ENCODE measurements around the gene KCTD7. TPM values are rescaled to one million over a fixed set of nuclear protein-coding genes. Genes with fewer than 3 reads are reported as not detected.
"Not testable (repeated sequence)": the region's sequence is repeated elsewhere in the genome, so short reads cannot be mapped to it uniquely, and the experiment has no call there.

KCTD7 gene
- 3.4 TPM for polyA plus RNA-seq (2013, experiment 1 of 2)
- polyA plus RNA-seq (2013, experiment 2 of 2): 3.2 TPM

DNA sequence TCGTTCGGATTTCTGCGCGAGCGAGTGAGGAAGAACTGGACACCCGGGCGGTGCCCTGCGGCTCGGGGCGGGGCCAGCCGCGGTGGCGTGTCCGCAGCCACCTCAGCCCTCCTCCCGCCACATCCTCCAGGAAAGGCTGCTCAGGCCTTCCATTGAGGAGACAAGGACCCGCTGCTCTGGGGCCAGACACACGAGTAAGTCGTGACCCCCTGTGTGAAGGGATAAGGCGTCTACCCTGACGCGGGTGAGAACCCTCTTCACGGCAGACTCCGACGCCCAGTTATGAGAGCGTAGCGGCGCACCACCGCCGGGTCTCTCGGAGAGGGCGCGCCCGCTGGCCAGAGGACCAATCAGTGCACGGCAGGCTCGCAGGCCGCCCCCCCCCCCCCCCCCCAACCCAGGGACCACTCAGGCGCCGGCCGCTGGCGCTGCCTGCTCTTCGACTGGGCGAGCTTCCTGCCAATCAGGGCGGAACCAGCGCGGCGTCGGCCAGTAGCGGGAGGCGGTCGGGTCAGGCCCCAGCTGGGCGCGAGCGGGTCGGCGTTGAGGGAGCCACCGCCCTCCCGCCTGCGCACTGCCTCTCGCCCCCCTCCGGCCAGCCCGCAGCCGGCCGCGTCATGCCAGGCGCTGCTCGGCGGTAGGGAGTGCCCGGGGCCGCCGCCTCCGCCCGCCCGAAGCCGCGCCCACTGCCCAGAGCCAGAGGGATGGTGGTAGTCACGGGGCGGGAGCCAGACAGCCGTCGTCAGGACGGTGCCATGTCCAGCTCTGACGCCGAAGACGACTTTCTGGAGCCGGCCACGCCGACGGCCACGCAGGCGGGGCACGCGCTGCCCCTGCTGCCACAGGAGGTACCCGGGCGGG, at the start of gene KCTD7:
Gene KCTD7 (plus strand): TSS at position 521 of the 861 bp plus-strand sequence. CDS start 184 bp downstream, at position 705.
- peak within 1 kb of the TSS; percentile 93 for H3K4me3 ChIP-seq (ENCODE audit: low read length)
- H3K27me3 ChIP-seq (ENCODE audit: insufficient read depth, low read length, poor library complexity): no peaks in the 10 kb centered on the region
- WGBS (ENCODE audit: extremely low coverage, insufficient coverage, low lambda C conversion rate): no CpG with 5 or more reads among the region's 93 CpGs
- H3K36me3 ChIP-seq (ENCODE audit: control insufficient read depth, insufficient read depth, low read length): no peaks in the 10 kb centered on the region
- H3K4me1 ChIP-seq (ENCODE audit: control insufficient read depth, low read depth, low read length): no peaks in the 10 kb centered on the region
- H3K18ac ChIP-seq (ENCODE audit: low read length): peak within 1 kb of the TSS; percentile 89
- no peak within 1 kb of the TSS for H2AK5ac ChIP-seq (ENCODE audit: low read length)
- H3K9ac ChIP-seq (ENCODE audit: low read length): peak within 1 kb of the TSS; percentile 99
- no peak within 1 kb of the TSS for H2BK15ac ChIP-seq (replicated peaks; ENCODE audit: low read depth)
- H2BK120ac ChIP-seq (ENCODE audit: low read depth, low read length): peak within 1 kb of the TSS; percentile 48
- H3K79me1 ChIP-seq (ENCODE audit: low read length): peaks cover 12% of the 10 kb centered on the region
- no peak within 1 kb of the TSS for H4K5ac ChIP-seq (ENCODE audit: low read length)
- DNase-seq: peak; percentile 99
- peak within 1 kb of the TSS; percentile 95 for H3K4me2 ChIP-seq (ENCODE audit: low read length)
- peak within 1 kb of the TSS; percentile 95 for H2BK5ac ChIP-seq (ENCODE audit: low read length)
- H3K79me2 ChIP-seq (ENCODE audit: control insufficient read depth, insufficient read depth, low read length): peaks cover 8% of the 10 kb centered on the region
- peak within 1 kb of the TSS; percentile 84 for H3K27ac ChIP-seq (ENCODE audit: low read depth, low read length)
- H3K56ac ChIP-seq (ENCODE audit: low read length): peak within 1 kb of the TSS; percentile 100
- peak within 1 kb of the TSS; percentile 75 for H3K4ac ChIP-seq (ENCODE audit: low read depth, low read length)
- H4K8ac ChIP-seq (ENCODE audit: low read depth, low read length): no peak within 1 kb of the TSS
- H3K23ac ChIP-seq (ENCODE audit: low read length): peak within 1 kb of the TSS; percentile 98

DNA sequence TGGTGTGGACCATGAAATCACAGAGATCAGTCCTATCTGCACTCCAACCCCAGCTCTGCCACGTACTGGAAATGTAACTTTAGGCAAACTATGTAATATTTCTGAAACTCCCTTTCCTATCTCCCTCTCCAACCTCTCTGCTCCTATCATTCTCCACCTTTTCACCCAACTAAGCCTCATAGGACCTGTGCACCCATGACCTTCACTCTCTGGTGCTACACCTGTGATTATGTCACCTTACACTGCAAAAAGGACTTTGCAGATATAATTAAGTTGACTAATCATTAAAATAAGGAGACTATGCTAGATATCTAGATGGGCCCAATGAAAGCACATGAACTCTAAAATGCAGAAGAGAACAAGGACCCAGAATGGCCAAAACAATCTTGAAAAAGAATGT, 48.3 kb upstream of the KCTD7 start:
- H4K8ac ChIP-seq (ENCODE audit: low read depth, low read length); H4K5ac ChIP-seq (ENCODE audit: low read length); DNase-seq; H2BK120ac ChIP-seq (ENCODE audit: low read depth, low read length); H3K4me3 ChIP-seq (ENCODE audit: low read length); H3K36me3 ChIP-seq (ENCODE audit: control insufficient read depth, insufficient read depth, low read length); H3K27me3 ChIP-seq (ENCODE audit: insufficient read depth, low read length, poor library complexity); H3K79me1 ChIP-seq (ENCODE audit: low read length); H2AK5ac ChIP-seq (ENCODE audit: low read length); H3K56ac ChIP-seq (ENCODE audit: low read length); H3K4me1 ChIP-seq (ENCODE audit: control insufficient read depth, low read depth, low read length); H2BK5ac ChIP-seq (ENCODE audit: low read length); H3K9ac ChIP-seq (ENCODE audit: low read length); H3K4ac ChIP-seq (ENCODE audit: low read depth, low read length); H3K23ac ChIP-seq (ENCODE audit: low read length); H2BK15ac ChIP-seq (replicated peaks; ENCODE audit: low read depth); H3K18ac ChIP-seq (ENCODE audit: low read length); H3K27ac ChIP-seq (ENCODE audit: low read depth, low read length); H3K4me2 ChIP-seq (ENCODE audit: low read length): not testable (repeated sequence)
- peaks cover 53% of the 10 kb centered on the region for H3K79me2 ChIP-seq (ENCODE audit: control insufficient read depth, insufficient read depth, low read length)
- no CpG with 5 or more reads among the region's 1 CpG for WGBS (ENCODE audit: extremely low coverage, insufficient coverage, low lambda C conversion rate)

DNA sequence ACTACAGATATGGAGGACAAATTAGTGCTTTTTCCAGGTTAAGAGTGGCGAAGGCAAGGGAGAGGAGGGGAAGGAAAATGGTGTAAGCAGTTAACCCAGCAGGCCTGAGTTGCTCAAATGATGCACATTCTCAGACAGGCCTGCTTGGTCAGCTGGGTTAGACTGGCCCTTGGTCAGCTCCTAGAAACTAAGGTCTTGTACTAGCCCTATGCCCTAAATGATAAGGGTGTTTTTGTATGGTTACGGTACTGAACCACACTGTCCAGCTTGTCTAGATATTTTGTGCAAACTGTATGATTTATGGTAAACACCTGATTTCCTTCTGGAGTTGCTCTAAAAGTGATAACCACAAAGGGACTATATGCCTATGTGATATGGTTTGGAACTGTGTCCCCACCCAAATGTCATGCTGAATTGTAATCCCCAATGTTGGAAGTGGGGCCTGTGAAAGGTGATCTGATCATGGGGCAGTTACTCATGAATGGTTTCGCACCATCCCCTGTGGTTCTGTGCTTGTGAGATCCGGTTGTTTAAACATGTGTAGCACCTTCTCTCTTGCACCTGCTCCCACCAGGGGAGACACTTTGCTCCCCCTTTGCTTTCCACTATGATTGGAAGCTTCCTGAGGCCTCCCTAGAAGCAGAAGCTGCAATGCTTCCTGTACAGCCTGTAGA, 45.7 kb upstream of the KCTD7 start:
- H3K4me1 ChIP-seq (ENCODE audit: control insufficient read depth, low read depth, low read length); H2BK15ac ChIP-seq (replicated peaks; ENCODE audit: low read depth); H3K56ac ChIP-seq (ENCODE audit: low read length); H3K23ac ChIP-seq (ENCODE audit: low read length); H3K4me3 ChIP-seq (ENCODE audit: low read length); H3K79me1 ChIP-seq (ENCODE audit: low read length); H3K27me3 ChIP-seq (ENCODE audit: insufficient read depth, low read length, poor library complexity); H3K4me2 ChIP-seq (ENCODE audit: low read length); DNase-seq; H2AK5ac ChIP-seq (ENCODE audit: low read length); H3K36me3 ChIP-seq (ENCODE audit: control insufficient read depth, insufficient read depth, low read length); H3K27ac ChIP-seq (ENCODE audit: low read depth, low read length); H3K9ac ChIP-seq (ENCODE audit: low read length); H3K4ac ChIP-seq (ENCODE audit: low read depth, low read length); H3K18ac ChIP-seq (ENCODE audit: low read length); H4K8ac ChIP-seq (ENCODE audit: low read depth, low read length); H2BK120ac ChIP-seq (ENCODE audit: low read depth, low read length); H4K5ac ChIP-seq (ENCODE audit: low read length); H2BK5ac ChIP-seq (ENCODE audit: low read length): not testable (repeated sequence)
- peaks cover 62% of the 10 kb centered on the region for H3K79me2 ChIP-seq (ENCODE audit: control insufficient read depth, insufficient read depth, low read length)
- WGBS (ENCODE audit: extremely low coverage, insufficient coverage, low lambda C conversion rate): no CpG with 5 or more reads among the region's 4 CpGs

DNA sequence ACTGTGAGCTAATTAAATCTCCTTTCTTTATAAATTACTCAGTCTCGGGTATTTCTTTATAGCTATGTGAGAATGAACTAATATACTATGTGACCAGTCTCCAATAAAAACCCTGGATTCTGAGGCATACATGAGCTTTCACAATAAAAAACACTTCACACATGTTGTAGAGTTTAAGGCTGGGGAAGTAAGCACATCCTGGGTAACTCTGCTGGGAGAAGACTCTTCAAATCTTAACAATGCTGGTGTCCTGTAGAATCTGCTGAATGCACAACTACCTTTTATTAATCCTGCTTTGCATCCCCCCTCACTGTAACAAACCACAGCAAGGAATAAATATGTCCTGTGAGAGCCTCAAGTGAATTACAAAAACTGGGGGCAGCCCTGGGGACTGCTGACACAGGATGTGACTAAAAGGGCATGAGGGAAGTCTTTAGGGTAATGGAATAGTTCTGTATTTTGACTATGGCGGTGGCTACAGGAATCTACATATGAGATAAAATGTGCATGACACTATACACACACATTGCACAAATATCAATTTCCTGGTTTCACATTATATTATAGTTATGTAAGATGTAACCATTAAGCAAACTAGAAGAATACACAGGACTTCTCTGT, 45.1 kb upstream of the KCTD7 start:
- no peaks in the 10 kb centered on the region for H3K4me1 ChIP-seq (ENCODE audit: control insufficient read depth, low read depth, low read length)
- WGBS (ENCODE audit: extremely low coverage, insufficient coverage, low lambda C conversion rate): no CpG with 5 or more reads among the region's 2 CpGs
- H3K9ac ChIP-seq (ENCODE audit: low read length): no peak overlapping the region
- no peak overlapping the region for H3K4me2 ChIP-seq (ENCODE audit: low read length)
- H2BK120ac ChIP-seq (ENCODE audit: low read depth, low read length): no peak overlapping the region
- H2AK5ac ChIP-seq (ENCODE audit: low read length): no peak overlapping the region
- no peak overlapping the region for H3K27ac ChIP-seq (ENCODE audit: low read depth, low read length)
- H3K4ac ChIP-seq (ENCODE audit: low read depth, low read length): no peak overlapping the region
- no peak overlapping the region for H4K5ac ChIP-seq (ENCODE audit: low read length)
- H3K4me3 ChIP-seq (ENCODE audit: low read length): no peak overlapping the region
- no peak overlapping the region for H2BK15ac ChIP-seq (replicated peaks; ENCODE audit: low read depth)
- no peak overlapping the region for H4K8ac ChIP-seq (ENCODE audit: low read depth, low read length)
- no peak overlapping the region for H3K18ac ChIP-seq (ENCODE audit: low read length)
- H2BK5ac ChIP-seq (ENCODE audit: low read length): no peak overlapping the region
- peaks cover 4% of the 10 kb centered on the region for H3K79me1 ChIP-seq (ENCODE audit: low read length)
- no peaks in the 10 kb centered on the region for H3K27me3 ChIP-seq (ENCODE audit: insufficient read depth, low read length, poor library complexity)
- H3K23ac ChIP-seq (ENCODE audit: low read length): no peak overlapping the region
- peaks cover 65% of the 10 kb centered on the region for H3K79me2 ChIP-seq (ENCODE audit: control insufficient read depth, insufficient read depth, low read length)
- no peak overlapping the region for H3K56ac ChIP-seq (ENCODE audit: low read length)
- DNase-seq: no peak
- H3K36me3 ChIP-seq (ENCODE audit: control insufficient read depth, insufficient read depth, low read length): no peaks in the 10 kb centered on the region

DNA sequence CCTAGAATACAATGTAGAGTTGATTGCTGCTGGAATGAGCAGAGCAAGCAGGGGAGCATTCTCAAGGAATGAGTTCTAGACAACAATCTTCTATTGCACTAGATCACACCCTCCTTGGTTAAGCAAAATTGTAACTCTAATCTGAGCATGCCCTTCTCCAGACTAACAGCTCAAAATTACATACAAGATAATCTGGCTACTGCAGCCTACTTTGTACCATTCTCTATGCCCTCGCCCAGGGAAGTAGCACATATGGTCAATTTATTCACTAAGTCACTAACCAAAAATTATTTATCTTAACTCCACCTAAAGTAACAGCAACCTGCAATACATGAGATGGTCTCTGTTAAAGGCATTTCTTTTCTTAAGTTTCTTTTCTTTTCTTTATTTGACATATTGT, 42.5 kb upstream of the KCTD7 start:
- no peak overlapping the region for H3K18ac ChIP-seq (ENCODE audit: low read length)
- H2AK5ac ChIP-seq (ENCODE audit: low read length): no peak overlapping the region
- H3K79me1 ChIP-seq (ENCODE audit: low read length): peaks cover 4% of the 10 kb centered on the region
- no peak overlapping the region for H3K4me2 ChIP-seq (ENCODE audit: low read length)
- no peak overlapping the region for H3K56ac ChIP-seq (ENCODE audit: low read length)
- no peak overlapping the region for H4K8ac ChIP-seq (ENCODE audit: low read depth, low read length)
- no peak overlapping the region for H2BK5ac ChIP-seq (ENCODE audit: low read length)
- no peak overlapping the region for H2BK15ac ChIP-seq (replicated peaks; ENCODE audit: low read depth)
- H3K23ac ChIP-seq (ENCODE audit: low read length): no peak overlapping the region
- DNase-seq: no peak
- H3K4me1 ChIP-seq (ENCODE audit: control insufficient read depth, low read depth, low read length): no peaks in the 10 kb centered on the region
- H3K27me3 ChIP-seq (ENCODE audit: insufficient read depth, low read length, poor library complexity): no peaks in the 10 kb centered on the region
- H3K4ac ChIP-seq (ENCODE audit: low read depth, low read length): no peak overlapping the region
- H3K9ac ChIP-seq (ENCODE audit: low read length): no peak overlapping the region
- no peak overlapping the region for H2BK120ac ChIP-seq (ENCODE audit: low read depth, low read length)
- no peak overlapping the region for H4K5ac ChIP-seq (ENCODE audit: low read length)
- H3K36me3 ChIP-seq (ENCODE audit: control insufficient read depth, insufficient read depth, low read length): no peaks in the 10 kb centered on the region
- no peak overlapping the region for H3K27ac ChIP-seq (ENCODE audit: low read depth, low read length)
- peaks cover 78% of the 10 kb centered on the region for H3K79me2 ChIP-seq (ENCODE audit: control insufficient read depth, insufficient read depth, low read length)
- WGBS (ENCODE audit: extremely low coverage, insufficient coverage, low lambda C conversion rate): no CpG with 5 or more reads among the region's 1 CpG
- no peak overlapping the region for H3K4me3 ChIP-seq (ENCODE audit: low read length)
